ENCODE data around the gene DLG4.

DNA sequence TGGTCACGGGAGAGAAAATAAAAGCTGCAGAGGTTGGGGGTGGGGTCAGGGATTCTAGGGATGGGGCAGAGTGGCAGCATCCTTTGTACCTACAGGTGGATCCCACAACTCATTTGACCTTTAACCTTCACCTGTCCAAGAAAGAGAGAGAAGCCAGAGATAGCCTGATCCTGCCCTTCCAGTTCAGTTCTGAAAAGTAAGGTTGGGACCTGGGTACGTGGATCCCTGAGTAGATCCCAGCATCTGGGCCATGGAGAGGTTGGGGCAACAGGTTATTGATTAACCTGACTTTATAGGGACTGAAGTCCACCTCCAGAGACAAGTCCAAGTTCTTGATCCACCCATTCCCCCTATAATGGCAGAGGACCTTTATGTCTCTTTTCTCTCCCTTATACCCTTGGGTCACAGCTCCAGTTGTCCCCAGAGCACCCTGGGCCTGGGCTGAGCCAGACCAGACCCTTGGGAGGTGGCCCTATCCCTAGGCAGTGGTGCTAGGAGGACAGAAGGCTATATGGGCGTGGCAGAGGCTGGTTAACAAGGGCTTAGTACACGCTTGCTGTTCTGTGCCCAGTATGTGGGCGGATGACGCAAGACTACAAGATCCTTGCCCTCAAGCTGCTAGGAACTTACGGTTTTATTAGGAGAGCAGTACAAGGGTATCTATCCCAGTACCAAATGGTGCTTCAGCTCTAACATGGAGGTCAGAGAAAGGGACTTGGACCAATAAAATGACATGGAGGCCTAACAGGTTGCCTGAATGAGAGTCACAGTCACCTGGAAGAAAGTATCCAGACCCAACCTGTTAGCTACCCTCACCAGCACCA is 39.3 kb upstream of the DLG4 start:
- TF ChIP-seq EZH2 (IDR thresholded peaks at IDR 0.05; ENCODE audit: borderline replicate concordance, low read depth, low read length, severe bottlenecking) (no peak), CTCF (IDR thresholded peaks at IDR 0.05; ENCODE audit: extremely low read depth in 1 of 2, insufficient read depth in 1 of 2, low read depth in 1 of 2, low read length in 2 of 2) (no peak), POLR2AphosphoS5 (IDR thresholded peaks at IDR 0.05; ENCODE audit: insufficient read depth, low read depth, low read length) (no peak), POLR2A (IDR thresholded peaks at IDR 0.05; ENCODE audit: low read depth, low read length) (no peak), FOS (IDR thresholded peaks at IDR 0.05; ENCODE audit: borderline replicate concordance, insufficient read depth, low read length) (no peak), MAX (IDR thresholded peaks at IDR 0.05; ENCODE audit: insufficient read depth, insufficient read length) (no peak), MYC (IDR thresholded peaks at IDR 0.05; ENCODE audit: low read depth, low read length) (no peak), JUN (IDR thresholded peaks at IDR 0.05; ENCODE audit: borderline replicate concordance, insufficient read depth, insufficient read length, low read depth) (no peak)

All from endothelial cell of umbilical vein (primary cell).